IPS-11a (cell line): Measurements from ENCODE around the gene GRIFIN.

Experiments used
- H3K4me3 ChIP-seq: one replicate; pipeline ENCODE4 v1.5.1; 2013; ENCODE audit warnings: low read depth, low read length, control low read depth

The GRIFIN gene

DNA sequence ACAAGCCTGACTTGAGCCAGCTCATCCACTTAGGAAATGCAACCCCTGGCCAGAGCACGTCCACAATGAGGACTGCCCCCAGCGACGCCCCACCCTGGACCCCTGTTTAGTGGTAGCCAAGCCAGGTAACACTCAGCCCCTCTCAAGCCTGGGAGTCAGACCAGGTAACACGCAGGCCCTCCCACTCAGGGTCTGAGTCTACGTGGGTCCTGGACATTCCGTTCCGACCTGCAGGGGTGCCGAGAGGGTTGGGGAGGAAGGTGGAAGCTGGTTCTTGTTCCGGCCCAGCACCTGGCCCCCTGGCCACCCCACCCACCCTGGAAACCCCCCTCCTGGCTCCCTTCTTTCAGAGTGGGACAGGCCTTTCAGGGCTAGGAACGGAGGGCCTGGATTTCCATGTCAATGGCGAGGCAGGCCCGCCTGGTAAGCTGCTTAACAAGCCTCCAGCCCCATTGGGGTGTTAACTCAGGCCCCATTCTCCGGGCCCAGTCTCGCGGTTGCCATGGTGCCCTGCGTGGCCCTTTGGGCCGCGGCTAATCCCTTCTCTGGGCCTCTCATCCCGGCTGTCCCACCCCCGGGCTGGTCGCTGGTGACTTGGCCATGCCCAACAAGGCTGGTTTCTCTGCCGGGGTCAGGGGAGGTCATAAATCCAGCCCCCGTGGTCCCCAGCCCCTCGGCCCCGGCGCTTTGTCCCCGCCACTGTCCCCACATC lies 23.7 kb upstream of the GRIFIN start:
- H3K4me3 ChIP-seq, result no peak overlapping the region

DNA sequence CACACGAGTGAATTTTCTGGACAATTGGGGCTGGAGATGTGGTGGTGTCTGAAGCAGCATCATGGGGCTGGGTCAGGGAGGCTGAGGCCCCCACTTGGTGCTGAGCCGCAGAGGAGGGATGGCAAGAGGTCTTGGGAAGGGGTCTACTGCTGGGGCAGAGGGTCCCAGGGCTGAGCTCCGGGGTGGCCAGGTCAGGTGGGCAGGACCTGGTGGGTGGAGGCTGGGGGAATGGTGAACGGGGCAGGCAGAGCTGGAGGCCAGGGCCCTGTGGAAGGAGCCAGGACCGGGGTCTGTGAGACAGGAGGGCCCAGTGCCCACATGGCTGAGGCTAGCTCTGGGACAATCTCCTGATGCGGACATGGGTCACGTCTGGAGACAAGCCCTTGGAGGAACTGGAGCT lies 23.0 kb upstream of the GRIFIN start:
- H3K4me3 ChIP-seq, result no peak overlapping the region

DNA sequence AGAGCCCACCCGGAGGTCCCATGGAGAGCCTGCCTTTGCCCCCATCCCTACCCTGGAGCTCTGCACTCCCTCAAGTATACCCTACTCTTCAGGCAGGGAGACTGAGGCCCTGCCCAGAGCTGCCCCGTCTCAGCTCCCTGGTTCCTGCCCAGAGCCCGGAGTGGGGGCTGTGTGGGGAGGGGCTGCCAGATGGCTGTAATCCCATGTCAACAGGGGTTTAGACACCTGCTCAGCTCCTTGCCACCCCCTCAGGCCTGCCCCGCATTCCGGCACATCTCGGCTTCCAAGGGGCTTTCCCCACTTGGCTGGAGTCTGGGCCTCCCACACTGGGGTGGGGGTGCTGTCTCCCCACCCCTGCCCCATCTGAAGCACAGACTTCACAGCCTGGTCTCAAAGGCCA lies 22.5 kb upstream of the GRIFIN start:
- no peak overlapping the region for H3K4me3 ChIP-seq

GRCh38 chr7:2497500-2498336 lies 21.5 kb upstream of the GRIFIN start:
- H3K4me3 ChIP-seq, result no peak overlapping the region

DNA sequence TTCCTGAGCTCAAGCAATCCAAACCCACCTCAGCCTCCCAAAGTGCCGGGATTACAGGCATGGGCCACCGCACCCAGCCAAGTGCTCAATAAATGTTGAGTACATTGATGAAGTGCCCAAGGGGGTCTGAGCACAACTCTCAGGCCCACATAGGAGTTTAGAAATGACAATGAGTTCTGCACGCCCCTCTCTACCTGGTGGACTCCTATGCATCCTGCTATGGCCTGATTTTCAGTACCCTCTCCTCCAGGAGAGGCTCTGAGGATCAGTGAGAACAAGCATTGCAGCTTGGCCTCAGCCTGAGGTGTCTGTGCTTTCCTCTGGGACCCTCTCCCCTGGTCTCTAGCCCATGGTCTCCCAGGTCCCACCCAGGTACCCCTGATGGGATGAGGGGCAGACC lies 20.9 kb upstream of the GRIFIN start:
- no peak overlapping the region for H3K4me3 ChIP-seq

DNA sequence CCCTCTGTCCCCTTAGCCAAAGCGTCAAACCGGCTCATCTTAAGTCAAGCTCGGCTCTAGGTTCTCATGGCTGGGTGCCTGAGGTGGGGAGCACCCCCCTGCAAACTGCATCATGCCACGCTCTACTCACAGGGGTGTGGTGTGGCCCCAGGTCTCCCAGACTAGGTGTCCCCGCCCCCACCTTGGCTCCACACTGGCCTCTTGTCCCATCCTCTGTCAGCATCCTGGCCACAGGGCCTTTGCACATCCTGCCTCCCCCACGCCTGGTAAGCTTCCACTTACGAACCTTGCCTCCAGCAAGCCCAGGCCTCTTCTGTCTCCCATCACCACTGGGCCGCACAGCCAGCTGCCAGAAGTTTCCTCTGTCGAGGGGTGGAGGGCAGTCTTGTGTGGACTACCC lies 20.2 kb upstream of the GRIFIN start:
- no peak overlapping the region for H3K4me3 ChIP-seq

GRCh38 chr7:2495418-2496299 lies 19.5 kb upstream of the GRIFIN start:
- H3K4me3 ChIP-seq, result no peak overlapping the region

DNA sequence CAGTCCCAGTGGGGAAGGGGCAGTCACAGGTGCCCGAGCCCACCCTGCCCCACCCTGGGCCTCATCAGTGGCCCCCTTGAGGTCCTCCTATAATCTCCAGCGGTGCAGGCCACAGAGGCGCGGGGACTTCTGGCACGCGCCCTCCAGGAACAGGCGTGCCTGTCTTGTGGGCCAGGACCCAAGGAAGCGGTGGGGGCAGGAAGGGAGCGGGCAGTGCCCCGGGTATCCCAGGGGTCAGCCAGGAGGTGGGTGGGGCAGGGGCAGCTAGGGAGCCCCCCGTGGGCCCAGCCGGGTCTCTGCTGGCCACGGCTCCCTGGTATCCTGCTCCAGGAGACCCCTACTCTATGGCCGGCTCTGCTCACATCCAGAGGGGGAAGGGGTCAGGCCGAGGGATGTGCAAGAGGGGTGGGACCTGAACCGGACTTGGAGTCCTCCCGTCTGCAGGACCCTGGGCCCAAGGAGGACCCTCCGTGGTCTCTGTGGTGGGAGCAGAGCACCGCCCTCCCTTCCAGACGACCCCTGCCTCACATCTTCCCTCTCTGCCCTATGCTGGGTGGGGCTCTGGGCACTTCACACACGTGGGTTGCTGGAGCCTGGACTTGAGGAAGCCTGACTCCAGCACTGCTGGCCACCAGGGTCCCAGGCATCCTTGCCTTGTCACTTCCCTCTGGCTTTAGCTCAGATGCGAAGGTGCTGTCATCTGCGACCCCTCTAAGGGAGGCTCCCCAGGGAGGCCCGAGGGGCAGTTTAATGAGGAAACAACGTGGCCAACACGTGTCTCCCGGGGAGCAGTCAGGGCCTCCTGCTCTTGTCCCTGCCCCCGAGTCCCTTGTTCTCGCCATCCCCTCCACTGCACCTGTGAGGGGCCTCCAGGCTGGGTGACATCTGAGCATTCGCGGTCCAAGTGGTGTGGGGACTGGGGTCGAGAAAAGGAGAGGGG lies 18.3 kb upstream of the GRIFIN start:
- H3K4me3 ChIP-seq, result no peak overlapping the region

- no peak overlapping the region for H3K4me3 ChIP-seq
Observed at GRCh38 chr7:2493205-2494164, 17.3 kb upstream of the GRIFIN start.

DNA sequence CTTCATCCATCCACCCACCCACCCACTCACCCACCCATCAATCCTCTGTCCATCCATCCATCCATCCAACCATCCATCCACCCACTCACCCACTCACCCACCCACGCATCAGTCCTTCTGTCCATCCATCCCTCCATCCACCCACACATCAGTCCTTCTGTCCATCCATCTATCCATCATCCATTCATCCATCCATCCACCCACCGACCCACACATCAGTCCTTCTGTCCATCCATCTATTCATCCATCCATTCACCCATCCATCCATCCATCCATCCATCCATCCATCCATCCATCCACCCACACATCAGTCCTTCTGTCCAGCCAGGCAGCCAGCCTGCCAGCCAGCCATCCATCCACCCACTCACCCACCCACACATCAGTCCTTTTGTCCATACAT lies 15.8 kb upstream of the GRIFIN start:
- no peak overlapping the region for H3K4me3 ChIP-seq

DNA sequence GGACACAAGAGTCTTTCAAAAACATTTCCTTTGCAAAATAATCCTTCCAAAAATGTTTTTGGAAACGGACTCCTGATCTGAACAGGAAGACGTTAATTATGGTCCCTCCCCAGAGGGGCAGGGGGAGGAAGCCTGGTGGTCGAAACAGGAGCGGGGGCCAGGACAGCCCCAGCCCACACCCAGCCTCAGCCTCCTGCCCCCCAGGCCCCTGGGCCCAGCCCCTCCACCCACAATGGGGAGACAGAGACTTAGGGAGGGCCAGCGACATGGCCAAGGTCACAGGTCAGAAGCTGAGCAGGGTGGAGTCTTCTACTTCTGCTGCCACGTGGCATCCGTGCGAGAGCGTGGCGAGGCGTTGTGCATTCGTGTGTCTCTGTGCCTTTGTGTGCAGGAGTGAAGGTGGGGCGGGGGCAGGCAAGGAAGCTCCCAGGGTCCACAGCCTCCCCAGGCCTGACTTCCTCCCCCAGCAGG lies 14.0 kb upstream of the GRIFIN start:
- no peak overlapping the region for H3K4me3 ChIP-seq

DNA sequence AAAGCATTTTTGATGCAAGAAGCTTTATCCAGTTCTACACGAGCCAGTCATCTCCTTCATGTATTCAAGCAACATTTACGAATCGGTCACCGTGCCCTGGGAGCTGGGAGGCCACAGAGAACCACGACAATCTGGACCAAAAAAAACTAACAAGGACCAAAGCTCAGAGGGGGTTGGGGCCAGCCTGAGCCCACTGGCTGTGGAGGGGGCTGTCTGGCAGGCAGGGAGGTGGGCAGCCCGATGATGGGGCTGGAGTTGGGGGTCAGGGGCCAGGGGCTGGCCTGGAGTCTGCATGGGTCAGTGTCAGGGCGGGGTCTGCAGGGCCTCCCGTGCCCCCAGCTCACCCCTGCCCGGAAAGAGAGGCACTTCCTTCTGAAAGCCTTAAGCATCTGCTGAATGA lies 12.5 kb upstream of the GRIFIN start:
- no peak overlapping the region for H3K4me3 ChIP-seq

DNA sequence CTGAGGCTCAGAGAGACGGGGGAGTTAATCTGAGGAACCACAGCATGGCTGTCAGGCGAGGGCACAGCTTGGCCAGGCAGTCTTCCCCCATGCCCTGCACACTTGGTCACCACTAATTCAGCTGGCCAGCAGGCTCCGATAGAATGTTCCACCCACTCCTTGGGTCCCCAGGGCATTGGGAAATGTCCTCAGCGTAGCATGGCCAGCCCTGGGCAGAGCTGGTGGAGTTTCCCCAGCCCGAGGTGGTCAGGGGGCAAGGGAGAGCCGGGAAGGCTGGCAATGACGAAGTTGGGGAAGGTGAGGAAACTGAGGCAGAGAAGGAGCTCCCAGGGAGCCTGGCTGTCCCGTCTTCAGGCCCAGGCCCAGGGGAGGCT lies 12.1 kb upstream of the GRIFIN start:
- no peak overlapping the region for H3K4me3 ChIP-seq

- no peak overlapping the region for H3K4me3 ChIP-seq
Observed at GRCh38 chr7:2487586-2488271, 11.5 kb upstream of the GRIFIN start.

GRCh38 chr7:2484868-2485267 lies 8.7 kb upstream of the GRIFIN start:
- H3K4me3 ChIP-seq, result no peak overlapping the region

- no peak overlapping the region for H3K4me3 ChIP-seq
Observed at GRCh38 chr7:2483494-2483893, 7.3 kb upstream of the GRIFIN start.

GRCh38 chr7:2482725-2483451 lies 6.7 kb upstream of the GRIFIN start:
- no peak overlapping the region for H3K4me3 ChIP-seq

GRCh38 chr7:2481195-2481594 lies 5.0 kb upstream of the GRIFIN start:
- H3K4me3 ChIP-seq, result no peak overlapping the region
